ENCODE results near the gene ME1. TPM values are rescaled to one million over a fixed set of nuclear protein-coding genes. Genes with fewer than 3 reads are reported as not detected.

Gene ME1
- total and polyA plus RNA-seq, 8 donors: 5.2 to 31.7 (median 12.7) TPM

DNA sequence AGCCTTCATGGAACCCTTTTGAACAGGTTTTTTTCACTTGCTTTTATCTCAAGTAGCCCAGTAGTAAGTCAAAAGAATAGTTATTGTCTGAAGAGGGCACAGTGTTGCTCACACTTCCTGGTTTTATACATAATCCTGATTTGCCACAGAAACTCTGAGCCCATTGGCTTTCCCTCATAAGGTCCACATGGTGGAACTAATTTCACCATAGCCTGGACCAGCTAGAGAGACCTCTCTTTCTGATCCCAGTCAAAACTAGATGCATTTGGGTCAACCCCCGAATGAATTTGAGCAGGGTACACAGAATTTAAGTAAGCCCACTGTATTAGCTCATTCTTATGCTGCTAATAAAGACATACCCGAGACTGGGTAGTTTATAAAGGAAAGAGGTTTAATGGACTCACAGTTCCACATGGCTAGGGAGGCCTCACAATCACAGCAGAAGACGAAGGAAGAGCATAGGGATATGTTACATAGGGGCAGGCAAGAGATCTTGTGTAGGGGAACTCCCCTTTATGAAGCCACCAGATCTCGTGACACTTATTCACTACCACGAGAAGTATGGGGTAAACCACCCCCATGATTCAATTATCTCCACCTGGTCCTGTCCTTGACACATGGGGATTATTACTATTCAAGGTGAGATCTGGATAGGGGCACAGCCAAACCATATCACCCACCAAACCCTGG lies 231.5 kb downstream of the ME1 start:
- intact Hi-C loops (cut with DNase I; ENCODE audit: low total_unique reads): no loop called here
- Histone ChIP-seq H3K4me1 (peaks cover 0 to 60% (median 11%) of the 10 kb centered on the region in 4 donors), H3K9me3 (no peaks in the 10 kb centered on the region), H3K27me3 (no peaks in the 10 kb centered on the region), H3K27ac (peak overlapping the region in 1 of 5 donors; percentile 29), H3K36me3 (peaks cover 0 to 22% (median 20%) of the 10 kb centered on the region in 4 donors), H3K4me3 (no peak overlapping the region)
- TF ChIP-seq, protein P1, sequence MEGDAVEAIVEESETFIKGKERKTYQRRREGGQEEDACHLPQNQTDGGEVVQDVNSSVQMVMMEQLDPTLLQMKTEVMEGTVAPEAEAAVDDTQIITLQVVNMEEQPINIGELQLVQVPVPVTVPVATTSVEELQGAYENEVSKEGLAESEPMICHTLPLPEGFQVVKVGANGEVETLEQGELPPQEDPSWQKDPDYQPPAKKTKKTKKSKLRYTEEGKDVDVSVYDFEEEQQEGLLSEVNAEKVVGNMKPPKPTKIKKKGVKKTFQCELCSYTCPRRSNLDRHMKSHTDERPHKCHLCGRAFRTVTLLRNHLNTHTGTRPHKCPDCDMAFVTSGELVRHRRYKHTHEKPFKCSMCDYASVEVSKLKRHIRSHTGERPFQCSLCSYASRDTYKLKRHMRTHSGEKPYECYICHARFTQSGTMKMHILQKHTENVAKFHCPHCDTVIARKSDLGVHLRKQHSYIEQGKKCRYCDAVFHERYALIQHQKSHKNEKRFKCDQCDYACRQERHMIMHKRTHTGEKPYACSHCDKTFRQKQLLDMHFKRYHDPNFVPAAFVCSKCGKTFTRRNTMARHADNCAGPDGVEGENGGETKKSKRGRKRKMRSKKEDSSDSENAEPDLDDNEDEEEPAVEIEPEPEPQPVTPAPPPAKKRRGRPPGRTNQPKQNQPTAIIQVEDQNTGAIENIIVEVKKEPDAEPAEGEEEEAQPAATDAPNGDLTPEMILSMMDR (IDR thresholded peaks at IDR 0.05): no peak
- no peak for TF ChIP-seq EP300 (IDR thresholded peaks at IDR 0.05)
- no peak for TF ChIP-seq POLR2AphosphoS5 (IDR thresholded peaks at IDR 0.05)
- no peak for TF ChIP-seq POLR2A (IDR thresholded peaks at IDR 0.05)
- WGBS, 5 donors: 70 to 82% (median 76%) methylated on average over 5 of the region's 5 CpGs
- no peak for DNase-seq

DNA sequence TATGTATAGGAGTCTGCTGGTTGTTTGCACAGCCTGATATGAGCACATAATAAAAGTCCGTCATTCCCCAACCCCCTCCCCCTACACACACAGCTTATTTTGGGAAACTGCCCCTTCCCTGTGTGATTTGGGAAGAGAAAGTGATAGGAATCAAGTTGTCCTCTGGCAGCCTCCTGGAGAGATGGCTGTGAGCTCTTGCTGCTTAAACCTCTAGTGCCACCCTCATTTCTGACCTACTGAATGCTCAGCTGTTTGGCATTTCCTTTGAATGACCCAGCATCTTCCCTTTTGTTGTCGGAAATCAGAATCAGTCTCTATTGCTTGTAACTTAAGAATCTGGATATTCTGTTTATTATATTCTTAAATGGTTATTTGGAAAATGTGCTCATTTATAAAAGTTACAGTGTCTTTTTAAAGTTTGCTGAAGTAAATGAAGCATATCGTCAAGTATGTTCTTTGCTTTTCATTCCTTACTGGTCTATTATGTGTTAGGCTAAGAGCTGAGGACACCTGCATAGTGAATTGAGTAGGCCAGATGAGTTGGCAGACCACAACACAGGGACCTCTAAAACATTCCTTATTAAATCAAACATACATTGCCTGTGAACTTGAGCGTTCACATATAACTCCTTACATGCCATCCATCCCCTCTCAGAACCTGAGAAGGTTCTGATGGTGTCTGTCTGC lies 232.2 kb downstream of the ME1 start:
- intact Hi-C loops (cut with DNase I; ENCODE audit: low total_unique reads): no loop called here
- Histone ChIP-seq H3K27ac (peak overlapping the region in 1 of 5 donors; percentile 29), H3K4me1 (peaks cover 0 to 66% (median 16%) of the 10 kb centered on the region in 4 donors), H3K36me3 (peaks cover 0 to 22% (median 20%) of the 10 kb centered on the region in 4 donors), H3K9me3 (no peaks in the 10 kb centered on the region), H3K4me3 (no peak overlapping the region), H3K27me3 (no peaks in the 10 kb centered on the region)
- 71 to 90% (median 83%) methylated on average over 4 of the region's 4 CpGs for WGBS, 5 donors
- TF ChIP-seq EP300 (IDR thresholded peaks at IDR 0.05) (no peak), POLR2A (IDR thresholded peaks at IDR 0.05) (no peak), POLR2AphosphoS5 (IDR thresholded peaks at IDR 0.05) (no peak)
- TF ChIP-seq, protein P1 (IDR thresholded peaks at IDR 0.05): no peak
- no peak for DNase-seq

DNA sequence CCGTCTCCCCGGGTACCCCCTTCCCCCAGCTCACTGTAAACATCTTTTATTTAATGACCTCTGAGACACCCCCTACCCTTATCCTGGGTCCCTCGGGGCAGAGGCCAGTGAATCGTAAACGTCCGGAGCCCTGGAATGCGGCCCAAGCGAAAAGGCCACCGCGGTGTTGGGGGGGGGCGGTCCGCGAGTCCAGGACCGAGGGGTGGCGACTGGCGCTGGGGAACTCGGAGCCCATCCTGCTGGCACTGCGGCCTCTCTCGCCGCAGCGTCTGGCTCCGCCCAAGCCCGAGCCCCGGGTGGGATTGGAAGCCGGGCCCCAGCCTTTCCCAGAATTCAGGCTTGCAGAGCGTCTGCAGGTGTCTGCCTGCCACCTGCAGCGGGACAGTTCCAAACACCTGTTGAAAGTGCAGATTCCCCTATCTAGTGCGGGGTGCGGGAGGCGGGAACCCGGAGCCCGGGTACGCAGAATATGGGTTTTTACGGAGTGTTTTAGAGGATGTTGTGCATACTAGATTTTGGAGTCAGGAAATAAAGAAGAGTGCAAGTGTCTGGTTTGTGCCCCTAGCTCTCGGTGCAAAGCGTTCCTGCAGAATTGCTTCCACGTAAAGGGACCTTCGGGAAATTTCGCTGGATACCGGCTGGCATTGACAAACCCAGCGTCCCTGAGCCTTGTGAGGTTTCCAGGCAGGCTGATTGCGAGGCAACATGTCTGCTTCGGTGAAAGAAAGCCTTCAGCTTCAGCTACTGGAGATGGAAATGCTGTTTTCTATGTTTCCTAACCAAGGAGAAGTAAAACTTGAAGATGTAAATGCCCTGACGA lies 236.9 kb downstream of the ME1 start:
- Histone ChIP-seq H3K27ac (peak overlapping the region; percentile 88 to 92 (median 91)), H3K36me3 (peaks cover 0 to 28% (median 24%) of the 10 kb centered on the region in 4 donors), H3K9me3 (no peaks in the 10 kb centered on the region), H3K27me3 (no peaks in the 10 kb centered on the region), H3K4me1 (peaks cover 3 to 73% (median 35%) of the 10 kb centered on the region in 4 donors), H3K4me3 (peak overlapping the region; percentile 87 to 98 (median 93))
- WGBS, 5 donors: 3 to 13% (median 4%) methylated on average over 12 to 44 of the region's 44 CpGs
- intact Hi-C loops (cut with DNase I; ENCODE audit: low total_unique reads): no loop called here
- TF ChIP-seq POLR2A (IDR thresholded peaks at IDR 0.05) (no peak), EP300 (IDR thresholded peaks at IDR 0.05) (no peak), POLR2AphosphoS5 (IDR thresholded peaks at IDR 0.05) (no peak)
- TF ChIP-seq, protein P1 (IDR thresholded peaks at IDR 0.05): no peak
- DNase-seq: peak; percentile 51 to 74

All from stomach (tissue), 9 donors.